Upper lobe of left lung (tissue), 6 donors: ENCODE data around the gene PAAF1. TPM values are rescaled to one million over a fixed set of nuclear protein-coding genes. Genes with fewer than 3 reads are reported as not detected.

Experiments
- ATAC-seq, 2 donors: fragments of 200-7000 bp; cut with Tn5 transposase; one replicate each; pipeline ENCODE4 v1.9.1; 2022; ENCODE audit warnings: mild to moderate bottlenecking in 2 of 2, moderate library complexity in 2 of 2; ENCODE audit not compliant: low FRiP score in 2 of 2
- DNase-seq, 2 donors: peaks; one replicate each; pipeline ENCODE4 v3.0.0-alpha.2; 2019 to 2020
- H3K27ac ChIP-seq, 4 donors: fragments of 200-600 bp; sonication (generic); one replicate each; pipeline ENCODE4 v1.5.1; 2016 to 2019
- H3K27me3 ChIP-seq, 4 donors: fragments of 200-600 bp; sonication (generic); one replicate each; pipeline ENCODE4 v1.5.1; 2017 to 2019
- H3K36me3 ChIP-seq, 4 donors: fragments of 200-600 bp; sonication (generic); one replicate each; pipeline ENCODE4 v1.5.1; 2016 to 2019
- H3K4me1 ChIP-seq, 4 donors: fragments of 200-600 bp; sonication (generic); one replicate each; pipeline ENCODE4 v1.5.1; 2018 to 2019
- H3K4me3 ChIP-seq, 4 donors: fragments of 200-600 bp; sonication (generic); one replicate each; pipeline ENCODE4 v1.5.1; 2017 to 2019; ENCODE audit warnings: mild to moderate bottlenecking in 2 of 4, moderate library complexity in 1 of 4
- H3K9me3 ChIP-seq, 4 donors: fragments of 200-600 bp; sonication (generic); one replicate each; pipeline ENCODE4 v1.5.1; 2018 to 2019
- CTCF ChIP-seq, 6 experiments: fragments of 450-650 bp in 4 of 6; fragments of 200-600 bp in 2 of 6; sonication (generic) in 2 of 6; IDR thresholded peaks; one replicate each; pipeline ENCODE4 v1.5.1; 2016 to 2019; ENCODE audit warnings: antibody characterized with exemption in 6 of 6
- EP300 ChIP-seq, 4 donors: sonication (generic); formaldehyde crosslinking; IDR thresholded peaks; one replicate each; pipeline ENCODE4 v1.5.1; 2017; ENCODE audit warnings: antibody characterized with exemption in 4 of 4, control low read depth in 2 of 4
- POLR2A ChIP-seq, 4 donors: fragments of 450-650 bp; IDR thresholded peaks; one replicate each; pipeline ENCODE4 v1.5.1; 2016 to 2017; ENCODE audit warnings: antibody characterized with exemption in 4 of 4, mild to moderate bottlenecking in 2 of 4
- POLR2AphosphoS5 ChIP-seq, 2 donors: sonication (generic); formaldehyde crosslinking; IDR thresholded peaks; one replicate each; pipeline ENCODE4 v1.5.1; 2017; ENCODE audit warnings: antibody characterized with exemption in 2 of 2
- WGBS, 2 donors: methylation state at CpG; one replicate each; pipeline ENCODE4 v1.1.5; 2017 to 2018; 5-methylcytosine and 5-hydroxymethylcytosine counted together
- total RNA-seq, 6 donors: library from RNA; depleted of rRNA in 4 of 6; stranded (reverse); fragments of >200 nt in 4 of 6; gene quantifications; one replicate each; pipeline versions ENCODE4 v1.1.0 to v1.2.1, GENCODE V29; 2016 to 2021
- donor health status: DM: no; HTN: no; CAD: no; lungs with moderate emphysema.
- donor health status: DM: no; HTN: yes; CAD: no; lungs with severe emphysema.

The PAAF1 gene
- total RNA-seq, 6 donors from 2014 or later: 8.8 to 58.7 (median 12.6) TPM

DNA sequence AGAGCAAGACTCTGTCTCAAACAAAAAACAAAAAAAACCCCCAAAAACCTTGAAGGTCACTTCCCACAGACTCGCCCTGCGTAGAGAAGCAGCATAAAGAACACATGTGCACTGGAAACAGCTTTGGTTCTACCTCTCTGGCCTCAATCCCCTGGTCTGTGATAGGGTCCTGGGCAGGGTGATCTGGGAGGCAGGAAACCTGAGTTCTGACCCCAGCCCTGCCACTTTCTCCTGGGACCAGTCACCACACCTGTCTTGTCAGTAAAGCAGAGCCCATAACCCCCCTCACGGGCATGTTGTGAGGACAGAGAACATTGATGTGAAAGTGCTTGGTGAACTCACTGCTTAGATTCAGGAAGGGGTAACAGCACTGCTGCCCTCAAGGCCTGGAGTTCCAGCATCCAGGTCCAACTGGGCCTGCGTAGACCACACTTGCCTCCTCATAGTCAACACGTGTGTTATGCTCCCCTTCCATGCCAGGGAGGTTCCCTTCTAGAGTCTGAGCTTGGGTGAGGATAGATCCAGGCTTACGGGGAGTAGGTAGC lies 94.4 kb downstream of the PAAF1 start:
- Histone ChIP-seq H3K27ac (no peak overlapping the region), H3K4me3 (no peak overlapping the region), H3K4me1 (peaks cover 8 to 17% (median 15%) of the 10 kb centered on the region in 4 donors), H3K27me3 (no peaks in the 10 kb centered on the region), H3K36me3 (peaks cover 2 to 20% (median 15%) of the 10 kb centered on the region in 4 donors), H3K9me3 (no peaks in the 10 kb centered on the region)
- DNase-seq: peak in 1 of 2 donors; percentile 19
- TF ChIP-seq POLR2A (IDR thresholded peaks at IDR 0.05): no peak
- WGBS, 2 donors: 82 to 100% methylated on average over 2 to 6 of the region's 6 CpGs
- ATAC-seq: no peak

DNA sequence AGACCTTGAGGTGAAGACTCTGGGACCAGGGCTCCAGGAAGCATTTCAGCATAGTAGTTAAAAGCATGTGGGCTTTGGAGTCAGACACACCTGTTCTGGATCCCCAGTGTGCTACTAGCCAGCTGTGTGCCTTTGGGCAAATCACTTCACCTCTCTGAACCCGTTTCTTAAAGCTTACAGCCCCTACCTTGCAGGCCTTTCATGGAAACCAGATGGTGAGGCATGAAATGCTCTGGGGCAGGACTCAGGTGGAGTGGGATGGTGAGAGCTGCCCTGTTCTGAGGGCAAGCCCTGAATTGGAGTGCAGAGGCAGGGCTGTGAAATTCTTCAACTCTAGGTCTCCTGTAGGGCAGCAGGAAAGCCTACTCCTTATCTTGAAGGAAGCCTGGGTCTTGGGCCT lies 95.4 kb downstream of the PAAF1 start:
- Histone ChIP-seq H3K9me3 (no peaks in the 10 kb centered on the region), H3K27ac (no peak overlapping the region), H3K4me1 (peaks cover 8 to 17% (median 15%) of the 10 kb centered on the region in 4 donors), H3K4me3 (no peak overlapping the region), H3K36me3 (peaks cover 7 to 29% (median 23%) of the 10 kb centered on the region in 4 donors), H3K27me3 (no peaks in the 10 kb centered on the region)
- TF ChIP-seq EP300 (IDR thresholded peaks at IDR 0.05): no peak
- no peak for TF ChIP-seq CTCF (IDR thresholded peaks at IDR 0.05)
- TF ChIP-seq POLR2AphosphoS5 (IDR thresholded peaks at IDR 0.05): no peak
- ATAC-seq (no peak), DNase-seq (peak in 1 of 2 donors; percentile 4)
- WGBS, 2 donors: 75 to 100% methylated on average over 1 of the region's 1 CpG

- Histone ChIP-seq H3K9me3 (no peaks in the 10 kb centered on the region), H3K27me3 (no peaks in the 10 kb centered on the region), H3K4me3 (no peak overlapping the region), H3K36me3 (peaks cover 12 to 36% (median 27%) of the 10 kb centered on the region in 4 donors), H3K27ac (peak overlapping the region in 1 of 4 donors; percentile 62), H3K4me1 (peaks cover 11 to 17% (median 15%) of the 10 kb centered on the region in 4 donors)
- WGBS, 2 donors: 79 to 89% methylated on average over 10 to 11 of the region's 11 CpGs
- TF ChIP-seq POLR2A (IDR thresholded peaks at IDR 0.05): peak in 1 of 4 donors; percentile 7
- TF ChIP-seq EP300 (IDR thresholded peaks at IDR 0.05): no peak
- ATAC-seq: no peak
- peak in 1 of 2 donors; percentile 19 for DNase-seq
Measured at GRCh38 chr11:73972620-73973449, 96.0 kb downstream of the PAAF1 start.

GRCh38 chr11:73974604-73975478 lies 98.0 kb downstream of the PAAF1 start:
- ATAC-seq (no peak), DNase-seq (peak in 1 of 2 donors; percentile 18)
- Histone ChIP-seq H3K27ac (peak overlapping the region in 1 of 4 donors; percentile 31), H3K4me3 (no peak overlapping the region), H3K9me3 (no peaks in the 10 kb centered on the region), H3K4me1 (peaks cover 22 to 36% (median 30%) of the 10 kb centered on the region in 4 donors), H3K27me3 (no peaks in the 10 kb centered on the region), H3K36me3 (peaks cover 14 to 41% (median 33%) of the 10 kb centered on the region in 4 donors)
- WGBS, 2 donors: 91% methylated on average over 13 of the region's 13 CpGs
- TF ChIP-seq POLR2A (IDR thresholded peaks at IDR 0.05) (no peak), EP300 (IDR thresholded peaks at IDR 0.05) (no peak), POLR2AphosphoS5 (IDR thresholded peaks at IDR 0.05) (no peak), CTCF (IDR thresholded peaks at IDR 0.05) (no peak)

DNA sequence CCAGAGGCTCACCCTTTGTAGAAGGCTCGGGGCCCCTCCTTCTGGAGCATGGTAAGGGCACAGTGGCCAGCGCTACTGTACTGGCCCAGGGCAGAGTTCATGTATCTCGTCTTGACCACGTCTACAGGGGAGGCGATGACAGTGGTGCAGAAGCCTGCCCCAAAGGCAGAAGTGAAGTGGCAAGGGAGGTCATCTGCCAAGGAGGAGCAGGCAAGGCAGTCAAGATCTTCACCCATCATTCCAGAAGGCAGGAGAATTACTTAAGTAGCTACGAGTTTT lies 98.6 kb downstream of the PAAF1 start:
- H3K9me3 ChIP-seq: no peaks in the 10 kb centered on the region
- TF ChIP-seq POLR2AphosphoS5 (IDR thresholded peaks at IDR 0.05) (no peak), POLR2A (IDR thresholded peaks at IDR 0.05) (no peak), CTCF (IDR thresholded peaks at IDR 0.05) (no peak), EP300 (IDR thresholded peaks at IDR 0.05) (no peak)
- peaks cover 14 to 41% (median 33%) of the 10 kb centered on the region in 4 donors for H3K36me3 ChIP-seq
- peak in 1 of 2 donors; percentile 17 for DNase-seq
- H3K27ac ChIP-seq: no peak overlapping the region
- no peaks in the 10 kb centered on the region for H3K27me3 ChIP-seq
- ATAC-seq: no peak
- whole genome bisulfite sequencing, 2 donors: 91 to 94% methylated on average over 4 to 6 of the region's 6 CpGs
- no peak overlapping the region for H3K4me3 ChIP-seq
- peaks cover 28 to 42% (median 36%) of the 10 kb centered on the region in 4 donors for H3K4me1 ChIP-seq
